ENCODE results near the gene PMS1. TPM values are rescaled to one million over a fixed set of nuclear protein-coding genes. Genes with fewer than 3 reads are reported as not detected.

Gene PMS1
- total and polyA plus RNA-seq, 9 of the 15 experiments (the other 6 are each of a cell fraction or from before 2014, with no cell fraction given) = 14.5 to 29.8 (median 24.7) TPM

GRCh38 chr2:189783927-189784867, at the start of gene PMS1, which contains the start of gene ORMDL1 (continued):
- no peak for TF ChIP-seq CUX1 (CRISPR knock-in tag; IDR thresholded peaks at IDR 0.05)
- TF ChIP-seq NCOA2 (IDR thresholded peaks at IDR 0.05; ENCODE audit: partially characterized antibody in 2 of 2) = no peak
- TF ChIP-seq ZNF253 (CRISPR knock-in tag; conservative IDR thresholded peaks at IDR 0.05) = no peak
- no peak for TF ChIP-seq ZNF717 (CRISPR knock-in tag; IDR thresholded peaks at IDR 0.05)
- TF ChIP-seq ZFP1 (CRISPR knock-in tag; IDR thresholded peaks at IDR 0.05) = no peak
- no peak for TF ChIP-seq CLOCK (CRISPR knock-in tag; IDR thresholded peaks at IDR 0.05; ENCODE audit: borderline replicate concordance)
- TF ChIP-seq CBX3 (IDR thresholded peaks at IDR 0.05; ENCODE audit: borderline replicate concordance in 1 of 2, low read length in 2 of 2) = peak in 1 of 2 experiments; percentile 20; a peak in 1 of 3 replicates
- 0 out of 2 replicates have a peak, but pooled peaks have one; percentile 55 for TF ChIP-seq KAT7 (CRISPR knock-in tag; IDR thresholded peaks at IDR 0.05; ENCODE audit: borderline replicate concordance)
- peak; percentile 58; the same call in 1 of the 2 replicates for TF ChIP-seq ZNF511 (CRISPR knock-in tag; IDR thresholded peaks at IDR 0.05)
- TF ChIP-seq NFIX (CRISPR knock-in tag; IDR thresholded peaks at IDR 0.05; ENCODE audit: low read depth) = no peak
- TF ChIP-seq POLR3G (IDR thresholded peaks at IDR 0.05; ENCODE audit: extremely low read depth, insufficient read length, insufficient replicate concordance) = no peak
- no peak for TF ChIP-seq SRSF3 (IDR thresholded peaks at IDR 0.05; ENCODE audit: insufficient read depth, low read length)
- TF ChIP-seq ZNF830 (CRISPR knock-in tag; IDR thresholded peaks at IDR 0.05) = no peak
- no peak for TF ChIP-seq ZNF274 (IDR thresholded peaks at IDR 0.05; ENCODE audit: borderline replicate concordance, low read depth, low read length)
- peak; percentile 34 for TF ChIP-seq TAF9B (IDR thresholded peaks at IDR 0.05; ENCODE audit: partially characterized antibody)
